Stimulated activated CD4-positive, alpha-beta T cell treated with anti-CD3 and anti-CD28 coated beads, Interleukin-2, amount 100 ng/mL, for 48 hours (primary cell): Measurements from ENCODE around the gene NPFF.
"Not testable (repeated sequence)": the region's sequence is repeated elsewhere in the genome, so short reads cannot be mapped to it uniquely, and the experiment has no call there.

Experiments used
- DNase-seq, 2 donors: peaks; one replicate each; pipeline ENCODE4 v3.0.0-alpha.2; 2020

NPFF gene

DNA sequence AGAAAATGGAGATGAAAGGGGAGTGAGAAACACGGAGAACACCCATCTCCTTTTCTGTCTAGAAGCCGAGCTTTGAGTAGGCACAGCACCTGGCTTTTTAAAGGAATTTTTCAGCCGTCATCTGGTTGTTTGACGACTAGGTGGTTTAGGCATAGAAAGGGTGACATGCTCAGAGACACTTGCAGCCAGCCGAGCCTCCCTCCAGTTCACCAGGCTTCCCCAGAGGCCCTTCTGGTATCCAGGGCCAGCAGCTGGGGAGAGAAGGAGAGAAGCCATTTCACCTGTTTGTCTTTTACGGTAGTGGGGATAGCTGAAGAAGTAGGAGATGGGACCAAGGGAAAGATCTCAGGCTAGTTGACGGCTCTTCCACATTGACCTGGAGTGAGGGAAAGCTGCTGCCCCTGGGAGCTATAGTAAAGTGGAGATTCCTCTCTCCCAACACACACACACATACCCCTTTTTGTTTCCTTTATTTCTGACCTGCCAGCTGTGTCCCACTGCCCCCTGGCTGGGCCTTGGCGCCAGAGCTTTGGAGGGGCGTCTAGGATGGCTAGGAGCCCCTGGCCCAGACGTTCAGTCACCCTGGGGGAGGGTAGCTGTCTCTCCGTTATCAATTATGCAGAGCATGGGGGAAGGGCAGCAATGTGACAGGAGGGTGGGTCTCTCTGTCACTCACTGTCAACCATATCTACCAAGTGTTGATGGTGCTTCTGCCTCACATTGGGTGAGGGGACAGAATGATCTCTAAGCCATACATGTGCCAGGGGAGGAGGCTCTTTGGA lies 13.5 kb downstream of the NPFF start:
- DNase-seq: no peak

DNA sequence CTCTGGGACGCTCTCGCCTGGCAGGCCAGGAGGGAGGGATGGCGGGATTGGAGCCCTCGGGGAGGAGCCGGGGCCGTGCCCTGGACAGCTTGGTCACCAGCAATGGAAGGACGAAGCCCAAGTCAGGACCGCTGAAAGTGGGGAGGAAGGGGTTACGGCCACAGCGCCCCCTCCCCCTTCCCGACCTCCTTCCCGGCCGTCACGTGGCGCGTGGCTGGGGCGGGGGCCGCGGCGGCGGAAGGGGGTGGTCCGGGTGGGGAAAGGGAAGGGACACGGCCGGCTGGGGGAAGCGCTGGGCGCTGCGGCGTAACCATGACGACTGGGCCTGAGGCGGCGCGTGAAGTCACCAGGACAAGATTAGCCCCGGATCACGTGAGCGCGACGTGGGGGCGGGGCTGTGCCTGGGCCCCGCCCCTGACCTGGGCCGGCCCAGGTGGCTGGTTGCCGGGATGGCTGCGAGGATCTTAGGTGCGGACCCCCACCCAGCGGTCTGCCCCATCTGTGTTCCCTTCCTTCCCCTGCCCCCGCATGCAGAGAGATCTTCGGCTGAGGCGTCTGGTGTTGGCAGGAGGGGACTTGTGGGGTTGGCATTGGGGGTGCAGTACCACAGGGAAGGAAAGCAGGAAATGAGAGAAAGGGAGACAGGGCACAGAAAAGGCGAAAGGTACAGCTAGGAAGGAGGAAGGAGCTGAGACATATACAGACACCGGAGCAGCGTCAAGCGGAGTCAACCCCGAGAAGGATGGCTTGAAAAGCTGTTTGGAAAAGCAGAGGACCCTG lies 14.3 kb downstream of the NPFF start:
- DNase-seq: peak; percentile 83 to 84

DNA sequence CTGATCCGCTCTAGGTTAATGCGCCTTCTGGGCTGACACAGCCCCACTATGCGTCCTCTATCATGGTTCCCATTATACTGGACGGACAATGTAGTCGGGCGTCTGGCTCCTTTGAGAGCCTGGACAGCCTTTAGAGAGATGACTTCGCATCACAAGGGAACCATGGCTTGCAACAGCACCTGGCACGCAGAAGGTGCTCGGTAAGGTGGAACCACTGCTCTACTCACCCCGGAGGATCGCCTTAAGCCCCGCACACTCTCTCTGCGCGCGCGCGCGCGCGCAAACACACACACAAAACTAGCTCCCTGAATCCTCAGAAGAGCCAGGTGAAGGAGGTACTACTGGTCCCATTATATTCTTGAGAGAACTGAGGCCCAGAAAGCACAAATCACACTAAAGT lies 15.1 kb downstream of the NPFF start:
- no peak for DNase-seq

DNA sequence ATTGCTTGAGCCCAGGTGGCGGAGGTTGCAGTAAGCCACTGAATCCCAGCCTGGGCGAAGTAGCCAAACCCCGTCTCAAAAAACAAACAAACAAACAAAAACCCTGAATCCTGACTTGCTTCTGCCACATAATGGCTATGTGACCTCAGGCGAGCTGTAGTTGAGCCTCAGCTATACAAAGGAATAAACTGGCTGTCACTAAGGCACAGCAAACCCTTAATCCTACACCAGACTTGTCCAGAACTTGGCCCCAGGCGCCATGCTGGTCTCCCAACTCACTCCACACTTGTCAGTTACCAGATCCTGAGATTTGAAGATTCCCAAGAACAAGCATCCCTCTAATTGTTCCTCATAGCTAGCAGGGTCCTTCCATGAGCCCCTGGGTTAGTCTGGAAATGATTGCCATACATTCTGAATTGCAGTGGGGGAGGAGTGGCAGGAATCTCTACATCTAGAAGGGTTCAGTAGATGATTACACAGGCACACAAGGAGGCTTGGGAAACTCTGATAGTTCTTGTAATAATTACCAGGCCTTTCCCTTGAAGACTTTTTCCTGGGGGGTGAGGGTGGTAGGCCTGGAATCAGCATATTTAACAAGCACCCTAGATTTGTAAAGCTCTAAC lies 17.9 kb downstream of the NPFF start:
- no peak for DNase-seq

DNA sequence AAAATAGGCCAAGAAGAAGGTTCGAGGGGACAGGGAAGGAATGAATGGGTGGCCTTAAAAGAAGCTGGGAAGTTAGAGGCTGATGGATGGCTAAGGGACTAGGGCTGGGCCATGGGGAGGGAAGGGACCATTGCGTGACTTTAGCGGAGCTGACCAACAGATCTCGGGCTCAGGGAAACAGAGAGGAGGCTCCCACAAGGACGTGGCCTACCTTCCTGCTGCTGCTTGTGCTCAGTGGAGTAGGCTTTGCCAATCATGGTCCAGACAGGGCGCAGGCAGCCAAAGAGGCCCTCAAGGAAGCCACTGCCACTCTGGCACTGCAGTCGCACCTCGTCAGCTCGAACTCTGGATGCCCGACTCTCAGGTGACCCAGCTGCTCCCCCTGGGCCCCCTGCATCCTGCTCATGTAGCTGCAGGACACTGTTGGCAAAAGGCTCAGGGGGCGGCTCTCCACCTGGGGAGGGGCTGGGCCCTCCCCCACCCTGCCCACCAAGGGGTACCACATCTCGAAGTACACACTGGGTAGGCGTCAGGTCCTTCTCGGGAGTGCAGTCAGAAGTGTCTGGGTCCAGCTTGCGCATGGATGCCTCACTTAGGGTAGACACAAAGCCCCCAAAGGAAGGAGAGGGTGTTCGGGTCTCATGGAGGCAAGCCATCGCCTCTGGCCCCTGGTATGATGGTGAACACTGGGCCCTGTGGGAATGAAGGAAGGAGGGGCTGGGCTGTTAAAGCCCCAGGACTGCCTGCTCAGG lies 20.4 kb downstream of the NPFF start:
- no peak for DNase-seq

DNA sequence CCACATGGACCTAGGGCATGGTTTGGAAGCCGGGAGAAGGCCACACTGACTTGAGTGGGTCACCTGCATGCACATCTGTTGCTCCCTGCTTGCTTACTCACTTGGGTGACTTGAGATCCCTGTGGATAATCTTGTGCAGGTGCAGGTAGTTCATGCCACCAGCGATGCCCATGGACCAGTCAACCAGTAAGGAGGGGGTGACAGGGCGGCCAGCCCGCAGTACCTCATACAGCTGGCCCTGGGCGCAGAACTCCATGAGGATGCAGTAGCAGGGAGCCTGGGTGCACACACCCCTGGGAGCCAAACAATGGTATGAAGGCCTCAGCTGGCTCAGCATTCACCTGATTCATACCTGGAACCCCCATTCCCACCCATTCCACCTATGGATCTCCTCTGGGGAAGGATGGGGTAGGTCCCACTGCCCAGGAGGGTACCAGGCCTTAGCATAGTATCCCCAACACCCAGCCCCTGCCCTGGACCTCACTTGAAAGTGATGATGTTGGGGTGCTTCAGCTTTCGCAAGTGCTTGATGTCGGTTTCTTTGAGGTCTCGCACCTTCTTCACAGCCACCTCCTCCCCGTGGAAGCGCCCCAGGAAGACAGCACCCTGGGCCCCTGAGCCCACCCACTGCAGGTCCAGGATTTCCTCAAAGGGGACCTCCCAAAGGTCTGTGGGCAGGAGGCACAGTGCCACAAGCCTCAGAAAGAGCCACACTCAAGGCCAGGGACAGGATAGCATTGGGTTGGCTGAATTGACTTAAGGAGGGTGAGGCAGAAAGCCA lies 21.1 kb downstream of the NPFF start:
- no peak for DNase-seq

DNA sequence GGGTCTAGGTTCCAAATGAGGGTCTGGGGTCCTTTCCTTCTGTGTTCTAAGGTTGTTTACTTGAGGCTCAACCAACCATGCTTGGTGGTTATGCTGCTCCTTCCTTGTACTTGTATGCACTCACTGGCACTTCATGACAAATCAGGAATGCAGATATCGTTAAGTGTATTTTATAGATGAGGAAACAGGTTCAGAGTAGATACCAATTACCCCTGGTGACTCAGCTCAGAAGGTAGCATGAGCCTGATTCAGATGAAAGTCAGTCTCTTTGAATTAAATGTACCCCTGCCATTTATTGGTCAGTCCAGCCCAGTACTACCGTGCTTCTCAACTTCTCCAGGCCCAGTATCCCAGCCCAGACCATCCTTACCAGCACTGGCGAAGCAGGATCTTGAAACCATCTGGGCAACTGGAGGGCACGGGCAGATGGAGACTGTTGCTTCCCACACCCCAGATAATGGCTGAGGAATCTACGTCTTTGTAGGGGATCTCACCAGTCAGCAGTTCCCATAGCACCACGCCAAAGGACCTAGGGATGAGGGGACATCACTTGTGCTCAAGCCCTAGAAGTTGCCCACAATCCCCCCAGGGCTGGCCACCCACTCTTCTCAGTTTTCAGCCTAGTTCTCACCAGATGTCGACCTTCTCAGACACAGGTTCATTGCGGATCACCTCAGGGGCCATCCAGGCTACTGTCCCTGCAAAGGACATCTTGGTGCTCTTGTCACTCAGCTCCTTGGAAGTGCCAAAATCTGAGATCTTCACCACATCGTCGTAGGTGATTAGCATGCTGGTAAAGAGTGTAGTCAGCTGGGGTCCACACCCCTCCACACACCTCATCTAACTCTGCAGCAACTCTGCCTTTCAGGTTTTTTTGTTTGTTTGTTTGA lies 22.4 kb downstream of the NPFF start:
- no peak for DNase-seq

DNA sequence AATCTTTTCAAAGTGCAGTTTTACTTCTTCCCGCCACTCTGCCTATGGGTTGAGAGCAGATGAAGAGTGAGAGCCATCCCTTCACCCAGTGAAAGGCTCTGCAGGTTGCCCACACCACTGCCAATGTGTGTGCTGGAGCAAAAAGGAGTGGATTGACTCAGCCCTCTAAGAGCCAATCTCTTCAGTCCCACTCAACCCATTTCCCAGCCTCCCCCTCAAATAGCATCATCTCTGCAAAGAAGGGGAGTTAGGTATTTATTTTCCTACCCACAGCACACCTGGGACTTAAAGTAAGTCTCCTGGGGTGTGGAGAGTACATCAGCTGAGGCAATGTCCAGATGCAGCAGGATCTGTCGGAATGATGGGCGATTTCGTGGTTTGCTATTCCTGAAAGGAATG lies 23.3 kb downstream of the NPFF start:
- no peak for DNase-seq

DNA sequence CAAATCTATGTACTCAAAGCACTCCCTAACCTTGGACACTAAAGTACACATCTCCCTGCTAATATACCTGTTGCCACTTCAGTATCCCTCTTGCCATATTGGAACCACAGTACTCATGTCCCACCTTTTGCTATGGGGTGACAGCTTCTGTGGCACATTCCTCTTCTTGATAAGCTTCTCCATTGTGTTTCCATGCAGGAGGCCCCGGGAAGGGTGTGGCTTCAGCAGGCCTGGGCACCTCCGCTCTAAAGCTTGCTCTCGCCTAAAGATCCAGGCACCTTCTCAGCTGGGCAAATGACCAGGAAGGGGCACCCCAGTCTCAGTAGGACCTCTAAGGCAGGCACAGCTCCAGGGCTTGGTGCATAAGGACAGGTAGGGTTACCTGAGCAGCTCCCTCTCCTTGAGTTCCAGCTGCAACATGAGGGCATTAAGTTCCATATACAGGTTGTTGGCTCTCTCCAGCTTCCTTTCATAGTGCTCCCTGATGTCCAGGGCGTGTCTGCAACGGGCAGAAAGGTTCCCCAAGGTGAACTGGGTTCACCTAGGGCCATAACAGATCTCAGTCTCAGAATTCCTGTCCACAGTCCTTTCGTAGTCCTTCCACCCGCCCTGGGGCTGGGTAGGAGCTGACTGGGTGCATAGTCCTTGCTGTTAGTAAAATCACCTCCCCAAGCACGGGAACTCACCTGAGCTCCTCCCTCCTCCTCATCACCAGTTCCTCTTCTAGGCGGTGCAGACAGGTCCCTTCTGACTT lies 23.9 kb downstream of the NPFF start:
- no peak for DNase-seq

DNA sequence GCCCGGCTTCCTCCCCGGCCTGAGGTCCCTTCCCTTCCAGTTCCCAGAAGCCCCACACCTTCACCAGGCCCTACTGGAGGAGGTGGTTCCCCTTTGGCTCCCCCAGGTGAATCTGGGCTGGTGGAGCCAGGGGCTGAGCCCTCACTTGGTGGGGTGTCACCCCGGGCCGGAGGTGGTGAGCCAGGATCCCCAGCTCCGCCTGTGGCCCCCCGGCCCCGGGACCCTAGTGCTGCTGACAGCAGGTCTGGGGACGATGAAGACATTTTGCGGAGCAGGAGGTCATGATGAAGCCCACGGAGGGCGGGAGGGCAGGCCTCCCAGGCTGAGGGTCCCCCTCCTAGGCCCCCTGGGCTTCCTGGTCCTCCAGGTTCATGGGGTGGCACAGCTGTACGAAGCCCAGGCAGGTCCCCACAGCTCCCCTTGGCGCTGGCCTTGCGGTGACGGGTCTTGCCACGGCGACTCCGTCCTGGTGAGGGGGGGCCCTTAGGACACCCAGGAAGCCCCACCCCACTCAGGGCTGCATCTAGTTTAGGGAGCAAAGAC lies 24.6 kb downstream of the NPFF start:
- no peak for DNase-seq

DNA sequence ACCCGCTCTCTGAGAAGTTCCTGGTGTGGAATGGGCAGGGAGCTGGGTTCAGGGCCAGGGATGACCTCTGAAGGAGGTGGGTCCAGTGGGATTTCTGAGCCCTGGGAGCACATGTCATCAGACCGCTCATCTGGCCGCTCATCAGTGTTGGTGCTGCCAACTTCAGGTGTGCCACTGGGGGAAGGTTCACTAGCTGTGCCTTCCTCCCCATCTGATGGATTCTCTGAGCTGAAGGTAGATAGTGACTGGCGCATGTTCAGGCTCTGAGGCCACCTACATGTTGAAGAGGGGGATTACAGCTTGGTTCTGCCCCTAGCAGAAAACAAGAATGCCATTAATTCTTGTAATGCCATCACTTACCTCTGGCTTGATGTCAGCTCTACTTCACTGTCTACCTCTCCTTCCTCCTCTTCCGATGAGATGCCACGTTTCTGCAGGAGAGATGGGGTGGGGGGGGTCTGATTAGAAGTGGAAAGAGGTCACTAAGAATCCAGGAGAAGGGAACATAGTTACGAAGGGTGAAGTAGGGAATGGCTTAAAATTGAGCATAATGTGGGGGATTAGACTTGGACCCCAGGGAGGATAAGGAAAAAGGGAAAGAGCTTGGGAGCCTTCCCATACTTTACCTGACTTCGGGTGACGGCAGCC lies 25.2 kb downstream of the NPFF start:
- no peak for DNase-seq

DNA sequence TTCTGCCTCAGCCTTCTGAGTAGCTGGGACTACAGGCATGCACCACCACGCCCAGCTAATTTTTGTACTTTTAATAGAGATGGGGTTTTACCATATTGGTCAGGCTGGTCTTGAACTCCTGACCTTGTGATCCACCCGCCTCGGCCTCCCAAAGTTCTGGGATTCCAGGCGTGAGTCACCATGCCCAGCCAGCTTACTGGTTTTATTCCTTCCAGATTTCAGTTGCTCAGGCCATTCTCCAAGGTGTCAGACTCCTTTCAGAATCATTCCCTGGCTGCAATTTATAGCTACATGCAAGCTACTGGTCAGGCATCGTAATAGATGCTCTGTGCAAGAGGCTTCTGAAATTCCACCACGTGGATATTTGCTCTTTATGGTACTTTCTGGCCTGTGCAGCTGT lies 25.8 kb downstream of the NPFF start:
- DNase-seq: not testable (repeated sequence)

DNA sequence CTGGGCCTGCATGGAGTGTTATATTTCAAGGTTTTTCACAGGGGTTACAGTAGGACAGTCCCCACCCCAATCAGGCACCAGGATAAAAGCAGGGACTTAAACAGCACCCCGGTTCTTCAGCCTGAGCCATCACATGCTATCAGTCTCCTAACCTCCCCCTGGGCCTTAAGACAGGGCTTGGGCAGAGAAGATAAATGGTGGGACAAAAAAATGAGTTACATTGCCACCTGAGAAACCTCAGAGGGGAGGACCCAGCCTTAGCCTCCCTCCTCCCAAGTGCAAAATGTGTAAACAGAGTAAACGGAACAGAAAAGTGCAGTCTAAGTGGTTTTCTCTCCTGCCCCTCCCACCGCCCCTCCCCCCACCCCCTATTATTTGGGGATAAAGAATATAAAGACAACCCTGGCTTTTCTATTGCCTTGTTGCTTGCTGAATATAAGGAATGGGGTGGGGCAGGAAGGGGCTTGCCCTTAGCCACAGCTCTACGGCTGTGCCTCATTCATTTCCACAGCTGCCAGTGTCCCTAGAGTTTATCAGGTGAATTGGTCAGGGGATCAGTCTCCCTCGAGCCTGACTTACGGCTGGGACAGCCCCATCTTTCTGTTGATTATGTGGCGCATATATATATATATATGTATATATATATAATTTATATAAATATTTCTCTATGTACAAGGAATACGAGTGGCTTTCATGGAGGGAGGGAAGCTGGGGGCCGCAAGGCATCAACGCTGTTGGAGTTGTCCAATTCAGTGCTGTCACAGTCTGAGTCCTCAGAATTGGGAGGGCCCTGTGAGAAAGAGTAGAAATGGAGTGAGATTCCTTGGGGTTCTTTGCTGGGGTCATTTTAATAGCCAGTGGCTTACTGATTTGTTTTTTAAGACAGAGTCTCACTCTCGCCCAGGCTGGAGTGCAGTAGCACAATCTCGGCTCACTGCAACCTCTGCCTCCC lies 26.5 kb downstream of the NPFF start:
- DNase-seq: no peak

DNA sequence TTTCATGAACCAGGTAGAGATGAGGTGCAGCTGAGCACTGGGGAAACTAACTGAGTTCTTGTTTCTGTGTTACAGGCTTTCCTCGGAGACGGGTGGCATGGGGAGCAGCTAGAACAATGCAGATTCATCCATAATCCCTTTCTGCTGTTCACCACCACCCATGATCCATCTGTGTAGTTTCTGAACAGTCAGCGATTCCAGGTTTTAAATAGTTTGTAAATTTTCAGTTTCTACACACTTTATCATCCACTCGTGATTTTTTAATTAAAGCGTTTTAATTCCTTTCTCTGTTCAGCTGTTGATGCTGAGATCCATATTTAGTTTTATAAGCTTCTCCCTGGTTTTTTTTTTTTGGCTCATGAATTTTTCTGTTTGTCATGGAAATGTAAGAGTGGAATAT lies 28.0 kb downstream of the NPFF start:
- no peak for DNase-seq

DNA sequence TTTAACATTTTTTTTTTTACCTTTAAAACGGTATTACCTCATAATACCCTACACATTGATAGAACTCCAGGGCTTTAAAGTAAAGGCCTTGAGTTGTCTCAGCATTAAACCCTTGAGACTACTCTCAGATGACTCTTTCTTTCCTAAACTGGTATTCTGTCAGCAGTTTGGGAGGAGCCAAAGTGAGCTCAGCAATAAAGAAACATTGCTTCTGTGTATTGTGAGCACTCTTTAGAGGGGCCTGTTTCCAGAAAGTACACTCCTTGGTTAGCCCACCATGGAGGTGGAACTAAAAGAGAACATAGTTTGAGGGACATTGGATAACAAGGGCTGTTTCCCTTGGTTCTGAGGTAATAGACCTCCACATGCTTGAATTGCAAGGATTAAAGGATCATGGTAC lies 28.4 kb downstream of the NPFF start:
- DNase-seq: no peak

DNA sequence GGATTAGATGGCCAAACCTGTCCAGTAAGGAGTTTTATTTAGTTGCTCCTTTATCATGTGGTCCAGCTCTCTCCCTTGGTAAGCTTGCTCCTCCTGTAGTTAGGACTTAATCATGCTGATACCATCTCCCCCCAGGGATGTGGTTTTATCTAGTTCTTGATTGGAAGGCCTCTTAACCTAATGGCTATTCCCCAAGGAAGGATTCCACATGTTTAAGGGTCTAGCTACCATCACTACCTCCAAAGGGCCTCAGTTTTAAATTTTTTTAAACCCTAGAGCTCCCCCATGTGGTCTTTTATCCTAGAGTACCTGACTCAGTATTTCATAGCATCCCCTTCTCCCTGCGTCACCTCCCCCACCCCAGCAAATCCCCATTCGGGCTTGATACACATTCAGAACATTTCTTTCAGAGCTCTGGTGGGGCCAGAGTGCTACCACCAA lies 30.5 kb downstream of the NPFF start:
- no peak for DNase-seq

DNA sequence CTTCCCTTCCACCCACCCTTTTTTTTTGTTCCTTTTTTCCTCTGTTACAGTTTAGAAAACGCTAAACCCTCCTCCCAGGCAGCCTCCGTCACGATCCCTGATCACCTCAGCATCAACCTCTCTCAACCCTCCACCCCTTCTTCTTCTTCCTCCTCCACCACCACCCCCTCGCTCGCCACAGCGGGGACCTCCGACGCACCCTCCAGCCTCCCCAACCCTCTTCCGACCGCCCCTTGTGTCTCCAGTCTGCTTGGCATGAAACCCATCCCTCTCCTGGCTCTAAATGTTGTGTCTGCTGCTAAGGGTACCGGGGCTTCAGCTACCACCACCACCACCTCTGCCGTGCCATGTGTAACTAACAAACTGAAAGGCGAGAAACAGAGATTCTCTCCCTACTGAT lies 32.5 kb downstream of the NPFF start:
- DNase-seq: no peak

DNA sequence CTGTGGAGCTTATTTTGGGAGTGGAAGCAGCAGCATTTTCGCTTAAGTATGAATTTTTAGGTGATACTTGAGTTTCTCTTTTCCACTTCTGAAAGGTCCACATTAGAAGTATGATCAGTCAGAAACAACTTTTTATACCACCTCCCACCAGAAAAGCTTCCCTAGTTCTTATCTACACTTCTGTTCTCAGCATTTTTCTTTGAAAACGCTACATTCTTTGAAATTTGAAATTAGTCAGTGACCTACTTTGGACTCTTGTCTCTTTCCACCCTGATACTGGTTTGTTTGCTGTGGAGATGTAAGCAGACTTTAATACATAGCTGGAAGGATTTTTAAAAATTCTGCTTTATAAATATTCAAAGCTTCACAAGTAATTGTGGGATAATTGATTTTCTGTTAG lies 33.2 kb downstream of the NPFF start:
- DNase-seq: no peak
